SK-N-SH treated with all-trans-retinoic acid at 6 μM for 48 hours (cell line): ENCODE results near the gene PTPRN2.

Source experiments
- BACH2 ChIP-seq: fragments of 250-450 bp; sonication (Bioruptor Pico); IDR thresholded peaks from 2 replicates; pipeline ENCODE4 v1.9.0; 2021; ENCODE audit warnings: mild to moderate bottlenecking, borderline replicate concordance
- ESRRG ChIP-seq: fragments of 250-450 bp; sonication (Bioruptor Pico); IDR thresholded peaks from 2 replicates; pipeline ENCODE4 v1.6.1; 2021; ENCODE audit warnings: mild to moderate bottlenecking
- OSR1 ChIP-seq: fragments of 250-450 bp; sonication (Bioruptor Pico); IDR thresholded peaks from 2 replicates; pipeline ENCODE4 v1.8.0; 2022; ENCODE audit warnings: moderate library complexity, mild to moderate bottlenecking, inconsistent platforms
- RARB ChIP-seq: fragments of 250-450 bp; sonication (Bioruptor Pico); IDR thresholded peaks from 2 replicates; pipeline ENCODE4 v1.8.0; 2021; ENCODE audit warnings: mild to moderate bottlenecking, moderate library complexity
- TCF4 ChIP-seq: fragments of 250-450 bp; sonication (Bioruptor Pico); IDR thresholded peaks from 2 replicates; pipeline ENCODE4 v1.8.0; 2021; ENCODE audit warnings: mild to moderate bottlenecking, moderate library complexity, borderline replicate concordance
- ZNF565 ChIP-seq: fragments of 450-650 bp; formaldehyde crosslinking; conservative IDR thresholded peaks from 2 replicates; pipeline ENCODE4 v1.5.0; 2020; ENCODE audit warnings: low read depth, mild to moderate bottlenecking, moderate library complexity
- TF ChIP-seq, protein P1 (sequence below): fragments of 250-450 bp; sonication (Bioruptor Pico); IDR thresholded peaks from 2 replicates; pipeline ENCODE4 v1.8.0; 2021; ENCODE audit warnings: low read depth, mild to moderate bottlenecking, moderate library complexity, borderline replicate concordance

DNA sequence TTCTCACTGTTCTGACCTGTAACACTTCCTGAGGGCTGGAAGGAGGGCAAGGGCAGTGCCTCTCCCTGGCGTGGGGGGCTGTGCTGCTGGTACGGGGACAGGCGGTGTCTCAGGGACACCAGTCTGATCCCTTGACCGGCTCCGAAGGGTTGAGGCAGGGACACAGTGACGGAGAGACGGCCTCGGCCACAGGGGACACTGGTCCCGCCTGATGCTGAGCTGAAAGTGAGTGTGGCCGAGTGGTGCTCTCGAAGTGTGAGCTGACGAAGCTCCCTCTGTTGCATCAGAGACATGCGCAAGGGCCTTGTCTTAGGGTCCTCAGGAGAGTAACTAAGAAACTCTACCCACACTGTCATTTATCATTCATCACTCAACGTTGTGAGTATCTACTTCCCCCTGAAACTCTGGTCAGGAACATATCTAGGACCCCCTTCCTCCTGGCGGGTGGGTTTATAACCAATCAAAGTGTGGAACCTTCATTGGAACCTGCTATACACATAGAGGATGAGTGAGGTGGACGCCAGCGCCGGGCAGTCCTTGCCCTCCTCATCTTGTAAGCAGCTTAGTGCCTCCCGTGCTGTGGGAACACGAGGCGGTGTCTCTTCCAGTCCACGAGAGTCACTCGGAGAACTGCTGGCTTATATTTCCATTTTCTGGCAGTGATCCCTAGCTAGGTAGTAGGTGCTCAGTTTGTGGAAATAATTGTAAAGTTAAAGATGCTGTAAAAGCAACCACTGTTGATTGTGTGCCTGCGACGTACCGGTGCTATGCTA lies 967.7 kb downstream of the PTPRN2 start:
- TF ChIP-seq OSR1 (CRISPR knock-in tag) (no peak), ESRRG (CRISPR knock-in tag) (no peak), RARB (CRISPR knock-in tag) (no peak), TCF4 (CRISPR knock-in tag) (no peak), BACH2 (CRISPR knock-in tag) (no peak), ZNF565 (CRISPR knock-in tag) (no peak)
- TF ChIP-seq, protein P1, sequence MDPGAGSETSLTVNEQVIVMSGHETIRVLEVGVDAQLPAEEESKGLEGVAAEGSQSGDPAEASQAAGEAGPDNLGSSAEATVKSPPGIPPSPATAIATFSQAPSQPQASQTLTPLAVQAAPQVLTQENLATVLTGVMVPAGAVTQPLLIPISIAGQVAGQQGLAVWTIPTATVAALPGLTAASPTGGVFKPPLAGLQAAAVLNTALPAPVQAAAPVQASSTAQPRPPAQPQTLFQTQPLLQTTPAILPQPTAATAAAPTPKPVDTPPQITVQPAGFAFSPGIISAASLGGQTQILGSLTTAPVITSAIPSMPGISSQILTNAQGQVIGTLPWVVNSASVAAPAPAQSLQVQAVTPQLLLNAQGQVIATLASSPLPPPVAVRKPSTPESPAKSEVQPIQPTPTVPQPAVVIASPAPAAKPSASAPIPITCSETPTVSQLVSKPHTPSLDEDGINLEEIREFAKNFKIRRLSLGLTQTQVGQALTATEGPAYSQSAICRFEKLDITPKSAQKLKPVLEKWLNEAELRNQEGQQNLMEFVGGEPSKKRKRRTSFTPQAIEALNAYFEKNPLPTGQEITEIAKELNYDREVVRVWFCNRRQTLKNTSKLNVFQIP (CRISPR knock-in tag) = no peak
